Brain microvascular endothelial cell (primary cell): ENCODE measurements around the gene PLEKHA6.

Experiments
- DNase-seq: peaks from one replicate; pipeline ENCODE4 v3.0.0-alpha.2; 2020
- H3K27ac ChIP-seq: fragments of 250-450 bp; sonication (Bioruptor Pico); 2 replicates; pipeline ENCODE4 v1.5.1; 2020; ENCODE audit warnings: mild to moderate bottlenecking, moderate library complexity
- H3K27me3 ChIP-seq: fragments of 250-450 bp; sonication (Bioruptor Pico); replicated peaks from 2 replicates; pipeline ENCODE4 v1.5.1; 2020; ENCODE audit warnings: mild to moderate bottlenecking
- H3K36me3 ChIP-seq: fragments of 250-450 bp; sonication (Bioruptor Pico); replicated peaks from 2 replicates; pipeline ENCODE4 v1.5.1; 2020; ENCODE audit warnings: mild to moderate bottlenecking
- H3K4me3 ChIP-seq: 2 replicates; pipeline ENCODE4 v1.5.1; 2011; ENCODE audit warnings: low read depth, mild to moderate bottlenecking, control low read depth, low read length, moderate library complexity
- CTCF ChIP-seq: IDR thresholded peaks from 2 replicates; pipeline ENCODE4 v1.5.1; 2011; ENCODE audit warnings: low read depth, mild to moderate bottlenecking, moderate library complexity, low read length, control low read depth, inconsistent platforms; ENCODE audit errors: missing control alignments
- in situ Hi-C: cut with HindIII; loops from 2 replicates; pipeline ENCODE4 v1.10.0; 2017; ENCODE audit warnings: low sequenced_read_pairs, low pct_ligation_motif_present

PLEKHA6 gene

GRCh38 chr1:204203206-204203767, 156.4 kb downstream of the PLEKHA6 start:
- H3K4me3 ChIP-seq, result no peak overlapping the region
- H3K27ac ChIP-seq, result no peak overlapping the region
- H3K27me3 ChIP-seq, result peaks cover 4% of the 10 kb centered on the region
- TF ChIP-seq CTCF, result no peak
- no peak for DNase-seq
- H3K36me3 ChIP-seq, result no peaks in the 10 kb centered on the region
- in situ Hi-C loops, result no loop called here

- Histone ChIP-seq H3K4me3 (no peak overlapping the region), H3K27ac (no peak overlapping the region), H3K36me3 (no peaks in the 10 kb centered on the region), H3K27me3 (peaks cover 4% of the 10 kb centered on the region)
- TF ChIP-seq CTCF, result no peak
- no peak for DNase-seq
- in situ Hi-C loops, result no loop called here
These were observed 157.2 kb downstream of the PLEKHA6 start for GRCh38 chr1:204202481-204202880.

GRCh38 chr1:204201348-204202040, 158.2 kb downstream of the PLEKHA6 start:
- no peak for TF ChIP-seq CTCF
- Histone ChIP-seq H3K4me3 (no peak overlapping the region), H3K36me3 (no peaks in the 10 kb centered on the region), H3K27me3 (peaks cover 4% of the 10 kb centered on the region), H3K27ac (no peak overlapping the region)
- DNase-seq, result no peak
- in situ Hi-C loops, result no loop called here

- TF ChIP-seq CTCF, result no peak
- in situ Hi-C loops, result no loop called here
- Histone ChIP-seq H3K4me3 (no peak overlapping the region), H3K27me3 (peaks cover 2% of the 10 kb centered on the region), H3K36me3 (no peaks in the 10 kb centered on the region), H3K27ac (no peak overlapping the region)
- DNase-seq, result no peak
These were observed 160.2 kb downstream of the PLEKHA6 start for GRCh38 chr1:204199579-204199978.

- peak; percentile 69 for DNase-seq
- Histone ChIP-seq H3K27ac (no peak overlapping the region), H3K27me3 (no peaks in the 10 kb centered on the region), H3K36me3 (no peaks in the 10 kb centered on the region), H3K4me3 (no peak overlapping the region)
- TF ChIP-seq CTCF, result peak; percentile 24
- in situ Hi-C loops, result no loop called here
These were observed 161.1 kb downstream of the PLEKHA6 start for GRCh38 chr1:204198348-204199340.
